PC-9 (cell line): ENCODE measurements around the gene APMAP.

ENCODE experiments used
- EZH2 ChIP-seq: fragments of 200-600 bp; sonication (generic); IDR thresholded peaks from 2 replicates; pipeline ENCODE4 v1.8.0; 2017; ENCODE audit warnings: antibody characterized with exemption, low read depth
- TF ChIP-seq, protein P1 (sequence below): fragments of 200-600 bp; sonication (generic); conservative IDR thresholded peaks from 2 replicates; pipeline ENCODE4 v1.6.1; 2017; ENCODE audit warnings: mixed run types, antibody characterized with exemption, mild to moderate bottlenecking, moderate library complexity

DNA sequence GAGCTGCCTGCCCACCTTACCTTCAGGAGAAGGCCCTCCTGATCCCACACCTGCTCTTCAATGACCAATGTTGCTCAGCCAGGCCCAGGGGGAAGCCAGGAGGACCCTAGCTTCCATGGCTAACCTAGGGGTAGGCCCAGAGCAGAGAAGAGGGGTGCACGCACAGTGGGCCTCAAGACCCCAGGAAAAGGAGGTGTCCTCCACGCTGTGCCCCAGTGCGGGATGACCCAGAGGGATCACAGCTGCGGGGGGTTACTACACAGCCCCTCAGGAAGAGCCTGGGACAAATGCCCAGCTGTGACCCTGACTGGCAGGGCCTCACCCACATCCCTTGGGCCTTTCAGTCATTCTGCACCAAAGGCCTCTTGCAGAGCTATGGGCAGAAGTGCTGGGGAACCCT is 31.6 kb upstream of the APMAP start:
- TF ChIP-seq, protein P1, sequence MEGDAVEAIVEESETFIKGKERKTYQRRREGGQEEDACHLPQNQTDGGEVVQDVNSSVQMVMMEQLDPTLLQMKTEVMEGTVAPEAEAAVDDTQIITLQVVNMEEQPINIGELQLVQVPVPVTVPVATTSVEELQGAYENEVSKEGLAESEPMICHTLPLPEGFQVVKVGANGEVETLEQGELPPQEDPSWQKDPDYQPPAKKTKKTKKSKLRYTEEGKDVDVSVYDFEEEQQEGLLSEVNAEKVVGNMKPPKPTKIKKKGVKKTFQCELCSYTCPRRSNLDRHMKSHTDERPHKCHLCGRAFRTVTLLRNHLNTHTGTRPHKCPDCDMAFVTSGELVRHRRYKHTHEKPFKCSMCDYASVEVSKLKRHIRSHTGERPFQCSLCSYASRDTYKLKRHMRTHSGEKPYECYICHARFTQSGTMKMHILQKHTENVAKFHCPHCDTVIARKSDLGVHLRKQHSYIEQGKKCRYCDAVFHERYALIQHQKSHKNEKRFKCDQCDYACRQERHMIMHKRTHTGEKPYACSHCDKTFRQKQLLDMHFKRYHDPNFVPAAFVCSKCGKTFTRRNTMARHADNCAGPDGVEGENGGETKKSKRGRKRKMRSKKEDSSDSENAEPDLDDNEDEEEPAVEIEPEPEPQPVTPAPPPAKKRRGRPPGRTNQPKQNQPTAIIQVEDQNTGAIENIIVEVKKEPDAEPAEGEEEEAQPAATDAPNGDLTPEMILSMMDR: no peak
- TF ChIP-seq EZH2: no peak
